ENCODE measurements around the gene DNAJB8.

The DNAJB8 gene

DNA sequence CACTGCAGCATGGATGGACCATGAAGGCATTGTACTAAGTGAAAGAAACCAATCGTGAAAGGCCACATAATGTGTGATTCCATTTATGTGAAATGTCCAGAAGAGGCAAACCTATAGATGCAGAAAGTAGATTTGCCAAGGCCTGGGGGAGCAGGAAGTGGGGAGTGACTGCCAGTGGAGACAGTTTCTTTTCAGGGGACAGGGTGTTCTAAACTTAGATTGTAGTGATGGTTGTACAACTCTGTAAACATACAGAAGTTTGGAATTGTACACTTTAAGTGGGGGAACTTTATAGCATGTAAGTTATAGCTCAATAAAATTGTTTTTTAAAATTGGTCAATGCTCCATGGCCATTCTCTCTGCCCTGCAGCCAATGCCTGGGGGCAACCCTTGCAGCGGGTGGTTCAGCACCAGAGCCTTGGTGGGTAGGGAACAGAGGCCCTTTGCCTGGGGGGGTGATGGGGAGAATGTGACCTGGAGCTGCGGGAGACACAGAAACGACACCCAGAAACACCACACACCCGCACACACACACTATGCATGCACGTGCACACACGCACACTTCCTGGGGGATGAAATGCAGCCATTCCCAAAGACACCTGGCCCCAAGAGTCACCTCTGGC lies 43.1 kb downstream of the DNAJB8 start:
- no peaks in the 10 kb centered on the region for H3K4me1 ChIP-seq (ENCODE audit: insufficient read depth, low read length)
- no peak overlapping the region for H3K9ac ChIP-seq (ENCODE audit: low read depth, low read length)

DNA sequence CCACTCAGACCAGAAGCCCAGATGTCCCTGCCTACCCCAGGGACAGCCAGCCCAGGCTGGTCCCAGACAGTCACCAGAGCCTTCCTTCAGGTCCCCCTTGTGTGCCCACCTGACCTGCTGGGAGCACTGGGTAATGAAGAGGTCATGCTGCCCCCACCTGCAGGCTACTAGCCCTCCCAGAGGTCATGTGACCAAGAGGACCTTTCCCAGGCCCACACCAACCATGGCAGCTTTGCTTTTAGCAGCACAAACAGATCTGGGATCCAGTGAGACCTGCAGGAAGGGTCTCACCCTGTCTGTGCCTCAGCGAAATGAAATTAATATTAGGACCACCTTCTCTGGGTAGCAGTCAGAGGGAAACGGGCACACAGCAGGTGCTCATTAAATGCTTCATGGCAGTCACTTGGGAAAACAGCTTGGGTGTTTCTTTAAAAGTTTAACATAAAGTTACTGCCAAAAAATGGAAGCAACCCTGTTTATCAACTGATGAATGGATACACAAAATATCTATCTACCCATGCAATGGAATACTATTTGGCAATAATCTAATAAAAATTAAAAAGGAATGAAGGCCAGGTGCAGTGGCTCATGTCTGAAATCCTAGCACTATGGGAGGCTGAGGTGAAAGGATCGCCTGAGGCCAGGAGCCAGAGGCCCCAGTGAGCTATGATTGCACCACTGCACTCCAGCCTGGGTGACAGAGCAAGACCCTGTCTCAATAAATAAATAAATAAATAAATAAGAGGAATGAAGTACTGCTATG lies 43.7 kb downstream of the DNAJB8 start:
- Histone ChIP-seq H3K4me2 (ENCODE audit: insufficient read depth, low read length) (no peak overlapping the region), H3K4me3 (ENCODE audit: low read depth in 1 of 2, low read length in 2 of 2) (no peak overlapping the region), H3K27ac (ENCODE audit: low read length) (no peak overlapping the region), H3K9ac (ENCODE audit: low read depth, low read length) (no peak overlapping the region), H2AFZ (ENCODE audit: low read depth, low read length) (no peak overlapping the region), H3K36me3 (ENCODE audit: insufficient read depth, low read length) (no peaks in the 10 kb centered on the region), H3K27me3 (ENCODE audit: insufficient read depth, low read length, poor library complexity) (no peaks in the 10 kb centered on the region), H3K9me3 (ENCODE audit: insufficient read depth, low read length, severe bottlenecking) (no peaks in the 10 kb centered on the region), H4K20me1 (ENCODE audit: insufficient read depth, low read length) (no peaks in the 10 kb centered on the region; the same call in 1 of the 2 replicates), H3K4me1 (ENCODE audit: insufficient read depth, low read length) (no peaks in the 10 kb centered on the region), H3K79me2 (ENCODE audit: insufficient read depth, low read length) (no peaks in the 10 kb centered on the region)
- ATAC-seq (ENCODE audit: insufficient read depth, low read depth) (no peak), DNase-seq (no peak)
- TF ChIP-seq, protein P1, sequence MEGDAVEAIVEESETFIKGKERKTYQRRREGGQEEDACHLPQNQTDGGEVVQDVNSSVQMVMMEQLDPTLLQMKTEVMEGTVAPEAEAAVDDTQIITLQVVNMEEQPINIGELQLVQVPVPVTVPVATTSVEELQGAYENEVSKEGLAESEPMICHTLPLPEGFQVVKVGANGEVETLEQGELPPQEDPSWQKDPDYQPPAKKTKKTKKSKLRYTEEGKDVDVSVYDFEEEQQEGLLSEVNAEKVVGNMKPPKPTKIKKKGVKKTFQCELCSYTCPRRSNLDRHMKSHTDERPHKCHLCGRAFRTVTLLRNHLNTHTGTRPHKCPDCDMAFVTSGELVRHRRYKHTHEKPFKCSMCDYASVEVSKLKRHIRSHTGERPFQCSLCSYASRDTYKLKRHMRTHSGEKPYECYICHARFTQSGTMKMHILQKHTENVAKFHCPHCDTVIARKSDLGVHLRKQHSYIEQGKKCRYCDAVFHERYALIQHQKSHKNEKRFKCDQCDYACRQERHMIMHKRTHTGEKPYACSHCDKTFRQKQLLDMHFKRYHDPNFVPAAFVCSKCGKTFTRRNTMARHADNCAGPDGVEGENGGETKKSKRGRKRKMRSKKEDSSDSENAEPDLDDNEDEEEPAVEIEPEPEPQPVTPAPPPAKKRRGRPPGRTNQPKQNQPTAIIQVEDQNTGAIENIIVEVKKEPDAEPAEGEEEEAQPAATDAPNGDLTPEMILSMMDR (IDR thresholded peaks at IDR 0.05; ENCODE audit: borderline replicate concordance, extremely low read depth, low read length, poor library complexity, severe bottlenecking): no peak
- no peak for TF ChIP-seq EZH2 (IDR thresholded peaks at IDR 0.05; ENCODE audit: borderline replicate concordance, low read depth, low read length, severe bottlenecking)

More for the DNA sequence above, 43.1 kb downstream of the DNAJB8 start:
- Histone ChIP-seq H2AFZ (ENCODE audit: low read depth, low read length) (no peak overlapping the region), H3K27me3 (ENCODE audit: insufficient read depth, low read length, poor library complexity) (no peaks in the 10 kb centered on the region), H4K20me1 (ENCODE audit: insufficient read depth, low read length) (no peaks in the 10 kb centered on the region; the same call in 1 of the 2 replicates), H3K9me3 (ENCODE audit: insufficient read depth, low read length, severe bottlenecking) (no peaks in the 10 kb centered on the region), H3K36me3 (ENCODE audit: insufficient read depth, low read length) (no peaks in the 10 kb centered on the region), H3K27ac (ENCODE audit: low read length) (no peak overlapping the region), H3K4me3 (ENCODE audit: low read depth in 1 of 2, low read length in 2 of 2) (no peak overlapping the region), H3K4me2 (ENCODE audit: insufficient read depth, low read length) (no peak overlapping the region), H3K79me2 (ENCODE audit: insufficient read depth, low read length) (no peaks in the 10 kb centered on the region)
- ATAC-seq (ENCODE audit: insufficient read depth, low read depth) (no peak), DNase-seq (no peak)
- TF ChIP-seq, protein P1 (IDR thresholded peaks at IDR 0.05; ENCODE audit: borderline replicate concordance, extremely low read depth, low read length, poor library complexity, severe bottlenecking): no peak
- TF ChIP-seq EZH2 (IDR thresholded peaks at IDR 0.05; ENCODE audit: borderline replicate concordance, low read depth, low read length, severe bottlenecking): no peak

DNA sequence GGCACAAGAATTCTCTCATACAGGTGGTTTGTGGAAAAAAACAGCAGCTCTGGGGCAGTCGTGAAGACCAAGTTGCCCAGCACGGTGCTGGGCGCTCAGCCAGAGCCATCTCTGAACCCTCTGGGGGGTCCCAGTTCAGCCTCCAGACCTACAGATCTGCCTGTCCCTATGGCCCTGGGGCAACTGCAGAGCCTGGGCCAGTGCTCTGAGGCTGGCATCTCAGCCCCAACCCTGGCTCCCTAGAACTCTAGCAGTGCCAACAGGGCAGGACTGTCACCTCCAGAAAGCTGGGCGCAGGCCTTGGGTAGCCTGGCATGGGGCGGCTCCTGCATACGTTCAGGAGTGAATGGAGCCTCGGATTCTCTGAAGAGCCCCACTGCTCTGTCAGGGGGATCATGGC lies 44.7 kb downstream of the DNAJB8 start:
- TF ChIP-seq, protein P1 (IDR thresholded peaks at IDR 0.05; ENCODE audit: borderline replicate concordance, extremely low read depth, low read length, poor library complexity, severe bottlenecking): no peak
- TF ChIP-seq EZH2 (IDR thresholded peaks at IDR 0.05; ENCODE audit: borderline replicate concordance, low read depth, low read length, severe bottlenecking): no peak
- Histone ChIP-seq H3K27me3 (ENCODE audit: insufficient read depth, low read length, poor library complexity) (no peaks in the 10 kb centered on the region), H2AFZ (ENCODE audit: low read depth, low read length) (no peak overlapping the region), H3K4me1 (ENCODE audit: insufficient read depth, low read length) (no peaks in the 10 kb centered on the region), H3K9me3 (ENCODE audit: insufficient read depth, low read length, severe bottlenecking) (no peaks in the 10 kb centered on the region), H3K4me2 (ENCODE audit: insufficient read depth, low read length) (no peak overlapping the region), H3K79me2 (ENCODE audit: insufficient read depth, low read length) (no peaks in the 10 kb centered on the region), H3K4me3 (ENCODE audit: low read depth in 1 of 2, low read length in 2 of 2) (no peak overlapping the region), H3K9ac (ENCODE audit: low read depth, low read length) (no peak overlapping the region), H4K20me1 (ENCODE audit: insufficient read depth, low read length) (no peaks in the 10 kb centered on the region; the same call in 1 of the 2 replicates), H3K36me3 (ENCODE audit: insufficient read depth, low read length) (no peaks in the 10 kb centered on the region), H3K27ac (ENCODE audit: low read length) (no peak overlapping the region)
- no peak for DNase-seq
- no peak for ATAC-seq (ENCODE audit: insufficient read depth, low read depth)

Data from DND-41 (cell line).